Measurements from ENCODE around the gene PPP1R9A.

The PPP1R9A gene

GRCh38 chr7:95026421-95027072 is 119.2 kb downstream of the PPP1R9A start:
- Mint-ChIP-seq H3K27ac (no peak overlapping the region), H3K9me3 (peaks cover 19 to 31% of the 10 kb centered on the region in 2 donors), H3K4me1 (no peaks in the 10 kb centered on the region), H3K27me3 (no peaks in the 10 kb centered on the region), H3K4me3 (no peak overlapping the region)
- no peak for ATAC-seq
- DNase-seq: no peak

- Mint-ChIP-seq H3K4me1 (no peaks in the 10 kb centered on the region), H3K27me3 (no peaks in the 10 kb centered on the region), H3K27ac (no peak overlapping the region), H3K9me3 (peaks cover 19 to 25% of the 10 kb centered on the region in 2 donors), H3K4me3 (no peak overlapping the region)
- ATAC-seq (no peak), DNase-seq (no peak)
Measured at GRCh38 chr7:95027234-95027872, 120.0 kb downstream of the PPP1R9A start.

GRCh38 chr7:95028683-95029082 is 121.3 kb downstream of the PPP1R9A start:
- H3K4me1 Mint-ChIP-seq: no peaks in the 10 kb centered on the region
- H3K4me3 Mint-ChIP-seq: no peak overlapping the region

GRCh38 chr7:95035295-95035694 is 127.9 kb downstream of the PPP1R9A start:
- H3K4me1 Mint-ChIP-seq: no peaks in the 10 kb centered on the region
- H3K27me3 Mint-ChIP-seq: no peaks in the 10 kb centered on the region
- H3K27ac Mint-ChIP-seq: no peak overlapping the region
- DNase-seq (no peak), ATAC-seq (no peak)
- no peak overlapping the region for H3K4me3 Mint-ChIP-seq
- no peaks in the 10 kb centered on the region for H3K9me3 Mint-ChIP-seq

More at GRCh38 chr7:95028683-95029082, 121.3 kb downstream of the PPP1R9A start:
- ATAC-seq (no peak), DNase-seq (no peak)
- no peaks in the 10 kb centered on the region for H3K27me3 Mint-ChIP-seq
- peaks cover 19 to 22% of the 10 kb centered on the region in 2 donors for H3K9me3 Mint-ChIP-seq
- no peak overlapping the region for H3K27ac Mint-ChIP-seq

- Mint-ChIP-seq H3K4me3 (no peak overlapping the region), H3K4me1 (no peaks in the 10 kb centered on the region), H3K27me3 (no peaks in the 10 kb centered on the region), H3K27ac (no peak overlapping the region), H3K9me3 (no peaks in the 10 kb centered on the region)
- no peak for DNase-seq
- no peak for ATAC-seq
Measured at GRCh38 chr7:95041031-95041430, 133.6 kb downstream of the PPP1R9A start.

GRCh38 chr7:95045236-95045923 is 138.0 kb downstream of the PPP1R9A start:
- H3K27ac Mint-ChIP-seq: no peak overlapping the region

GRCh38 chr7:95046494-95047240 is 139.3 kb downstream of the PPP1R9A start:
- Mint-ChIP-seq H3K9me3 (no peaks in the 10 kb centered on the region), H3K27ac (no peak overlapping the region), H3K4me3 (no peak overlapping the region), H3K27me3 (no peaks in the 10 kb centered on the region), H3K4me1 (no peaks in the 10 kb centered on the region)
- no peak for DNase-seq
- no peak for ATAC-seq

More at GRCh38 chr7:95045236-95045923, 138.0 kb downstream of the PPP1R9A start:
- ATAC-seq: no peak
- Mint-ChIP-seq H3K4me3 (no peak overlapping the region), H3K27me3 (no peaks in the 10 kb centered on the region), H3K9me3 (no peaks in the 10 kb centered on the region), H3K4me1 (no peaks in the 10 kb centered on the region)
- DNase-seq: no peak

GRCh38 chr7:95047291-95047690 is 139.9 kb downstream of the PPP1R9A start:
- DNase-seq (no peak), ATAC-seq (no peak)
- no peaks in the 10 kb centered on the region for H3K9me3 Mint-ChIP-seq
- no peak overlapping the region for H3K27ac Mint-ChIP-seq
- H3K4me1 Mint-ChIP-seq: no peaks in the 10 kb centered on the region
- H3K27me3 Mint-ChIP-seq: no peaks in the 10 kb centered on the region
- no peak overlapping the region for H3K4me3 Mint-ChIP-seq

- H3K4me1 Mint-ChIP-seq: no peaks in the 10 kb centered on the region
- DNase-seq (no peak), ATAC-seq (no peak)
- no peaks in the 10 kb centered on the region for H3K9me3 Mint-ChIP-seq
- no peaks in the 10 kb centered on the region for H3K27me3 Mint-ChIP-seq
- H3K27ac Mint-ChIP-seq: no peak overlapping the region
- no peak overlapping the region for H3K4me3 Mint-ChIP-seq
Measured at GRCh38 chr7:95052566-95053094, 145.2 kb downstream of the PPP1R9A start.

- DNase-seq (no peak), ATAC-seq (no peak)
- no peaks in the 10 kb centered on the region for H3K9me3 Mint-ChIP-seq
- no peak overlapping the region for H3K27ac Mint-ChIP-seq
- no peaks in the 10 kb centered on the region for H3K4me1 Mint-ChIP-seq
- H3K4me3 Mint-ChIP-seq: no peak overlapping the region
- H3K27me3 Mint-ChIP-seq: no peaks in the 10 kb centered on the region
Measured at GRCh38 chr7:95054386-95054785, 147.0 kb downstream of the PPP1R9A start.

GRCh38 chr7:95055295-95055694 is 147.9 kb downstream of the PPP1R9A start:
- no peak for DNase-seq
- Mint-ChIP-seq H3K4me1 (no peaks in the 10 kb centered on the region), H3K27ac (no peak overlapping the region), H3K27me3 (no peaks in the 10 kb centered on the region), H3K9me3 (no peaks in the 10 kb centered on the region), H3K4me3 (no peak overlapping the region)
- ATAC-seq: no peak

GRCh38 chr7:95056107-95056739 is 148.8 kb downstream of the PPP1R9A start:
- ATAC-seq (no peak), DNase-seq (no peak)
- H3K27ac Mint-ChIP-seq: no peak overlapping the region
- no peaks in the 10 kb centered on the region for H3K9me3 Mint-ChIP-seq
- no peaks in the 10 kb centered on the region for H3K4me1 Mint-ChIP-seq
- no peaks in the 10 kb centered on the region for H3K27me3 Mint-ChIP-seq
- no peak overlapping the region for H3K4me3 Mint-ChIP-seq

GRCh38 chr7:95056901-95057300 is 149.5 kb downstream of the PPP1R9A start:
- Mint-ChIP-seq H3K9me3 (no peaks in the 10 kb centered on the region), H3K27me3 (no peaks in the 10 kb centered on the region), H3K4me1 (no peaks in the 10 kb centered on the region), H3K27ac (no peak overlapping the region), H3K4me3 (no peak overlapping the region)
- no peak for ATAC-seq
- no peak for DNase-seq

GRCh38 chr7:95059842-95060313 is 152.5 kb downstream of the PPP1R9A start:
- H3K27ac Mint-ChIP-seq: peak overlapping the region in 1 of 2 donors; percentile 25
- H3K9me3 Mint-ChIP-seq: no peaks in the 10 kb centered on the region
- no peak for ATAC-seq
- no peaks in the 10 kb centered on the region for H3K27me3 Mint-ChIP-seq
- H3K4me3 Mint-ChIP-seq: no peak overlapping the region
- no peak for DNase-seq
- H3K4me1 Mint-ChIP-seq: no peaks in the 10 kb centered on the region

GRCh38 chr7:95062901-95063300 is 155.5 kb downstream of the PPP1R9A start:
- H3K9me3 Mint-ChIP-seq: no peaks in the 10 kb centered on the region

More at GRCh38 chr7:95062901-95063300, 155.5 kb downstream of the PPP1R9A start:
- H3K4me3 Mint-ChIP-seq: no peak overlapping the region
- no peak for ATAC-seq
- H3K27ac Mint-ChIP-seq: no peak overlapping the region
- H3K27me3 Mint-ChIP-seq: no peaks in the 10 kb centered on the region
- H3K4me1 Mint-ChIP-seq: no peaks in the 10 kb centered on the region
- DNase-seq: no peak

Measured in stimulated activated naive CD8-positive, alpha-beta T cell treated with anti-CD3 and anti-CD28 coated beads, Interleukin-15, amount 100 ng/mL, for 72 hours (primary cell).